Peyer's patch (tissue), 4 donors: Measurements from ENCODE around the gene ATP8B4.

Experiments
- POLR2A ChIP-seq, 2 donors: fragments of 450-650 bp; IDR thresholded peaks; one replicate each; pipeline ENCODE4 v1.5.1; 2017; ENCODE audit warnings: antibody characterized with exemption in 2 of 2, mild to moderate bottlenecking in 2 of 2, moderate library complexity in 2 of 2
- TF ChIP-seq, protein P1 (sequence below), 6 experiments: fragments of 450-650 bp in 4 of 6; fragments of 200-600 bp in 2 of 6; sonication (generic) in 1 of 6; IDR thresholded peaks; one replicate each; pipeline ENCODE4 v1.5.1; 2017 to 2019; ENCODE audit warnings: antibody characterized with exemption in 6 of 6, mild to moderate bottlenecking in 3 of 6, moderate library complexity in 1 of 6

DNA sequence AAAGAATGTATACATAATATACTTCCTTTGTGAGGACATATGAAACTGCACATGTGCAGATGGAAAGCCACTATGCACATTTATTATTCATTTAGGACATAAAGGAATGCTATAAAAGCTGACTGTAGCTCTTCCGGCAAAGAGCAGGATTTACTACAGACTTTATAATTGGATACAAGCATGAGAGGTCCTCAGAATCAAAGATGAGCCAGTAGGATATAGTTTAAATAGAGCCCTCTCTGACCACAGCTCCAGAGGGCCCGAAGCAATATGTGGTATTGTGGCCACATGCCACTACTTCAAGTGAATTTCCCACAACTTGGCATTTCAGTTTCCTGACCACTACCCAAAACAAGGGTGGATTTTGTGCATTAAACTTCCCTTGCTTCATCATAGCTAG lies 140.9 kb downstream of the ATP8B4 start:
- TF ChIP-seq, protein P1, sequence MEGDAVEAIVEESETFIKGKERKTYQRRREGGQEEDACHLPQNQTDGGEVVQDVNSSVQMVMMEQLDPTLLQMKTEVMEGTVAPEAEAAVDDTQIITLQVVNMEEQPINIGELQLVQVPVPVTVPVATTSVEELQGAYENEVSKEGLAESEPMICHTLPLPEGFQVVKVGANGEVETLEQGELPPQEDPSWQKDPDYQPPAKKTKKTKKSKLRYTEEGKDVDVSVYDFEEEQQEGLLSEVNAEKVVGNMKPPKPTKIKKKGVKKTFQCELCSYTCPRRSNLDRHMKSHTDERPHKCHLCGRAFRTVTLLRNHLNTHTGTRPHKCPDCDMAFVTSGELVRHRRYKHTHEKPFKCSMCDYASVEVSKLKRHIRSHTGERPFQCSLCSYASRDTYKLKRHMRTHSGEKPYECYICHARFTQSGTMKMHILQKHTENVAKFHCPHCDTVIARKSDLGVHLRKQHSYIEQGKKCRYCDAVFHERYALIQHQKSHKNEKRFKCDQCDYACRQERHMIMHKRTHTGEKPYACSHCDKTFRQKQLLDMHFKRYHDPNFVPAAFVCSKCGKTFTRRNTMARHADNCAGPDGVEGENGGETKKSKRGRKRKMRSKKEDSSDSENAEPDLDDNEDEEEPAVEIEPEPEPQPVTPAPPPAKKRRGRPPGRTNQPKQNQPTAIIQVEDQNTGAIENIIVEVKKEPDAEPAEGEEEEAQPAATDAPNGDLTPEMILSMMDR (IDR thresholded peaks at IDR 0.05): no peak
- no peak for TF ChIP-seq POLR2A (IDR thresholded peaks at IDR 0.05)
